Retina (tissue), 1 donor: ENCODE data around the gene DDX41.

Source experiments
- DNase-seq: peaks from one replicate; pipeline ENCODE4 v3.0.0-alpha.2; 2016

The DDX41 gene

GRCh38 chr5:177483042-177483441 is 33.7 kb downstream of the DDX41 start:
- no peak for DNase-seq

DNA sequence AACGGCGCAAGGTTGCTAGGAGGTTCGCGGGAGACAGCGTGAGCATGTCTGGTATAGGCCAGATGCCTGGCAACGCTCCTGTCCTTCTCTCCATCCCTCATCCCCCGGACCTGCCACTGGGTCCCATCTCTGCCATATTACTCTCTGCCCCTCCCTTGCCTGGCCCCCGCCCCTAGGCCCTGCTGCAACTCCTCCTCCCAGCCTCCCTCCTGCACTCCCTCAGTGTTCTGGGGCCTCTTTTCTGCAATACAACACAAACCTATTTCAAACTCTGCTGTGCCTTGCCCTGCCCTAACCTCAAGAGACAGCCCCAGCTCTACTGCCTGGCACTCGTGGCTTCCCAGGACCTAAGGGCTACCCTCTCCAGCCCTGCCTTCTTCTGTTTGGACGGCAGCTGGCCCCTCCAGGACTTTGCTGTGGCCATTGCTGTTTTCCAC is 34.4 kb downstream of the DDX41 start:
- no peak for DNase-seq

DNA sequence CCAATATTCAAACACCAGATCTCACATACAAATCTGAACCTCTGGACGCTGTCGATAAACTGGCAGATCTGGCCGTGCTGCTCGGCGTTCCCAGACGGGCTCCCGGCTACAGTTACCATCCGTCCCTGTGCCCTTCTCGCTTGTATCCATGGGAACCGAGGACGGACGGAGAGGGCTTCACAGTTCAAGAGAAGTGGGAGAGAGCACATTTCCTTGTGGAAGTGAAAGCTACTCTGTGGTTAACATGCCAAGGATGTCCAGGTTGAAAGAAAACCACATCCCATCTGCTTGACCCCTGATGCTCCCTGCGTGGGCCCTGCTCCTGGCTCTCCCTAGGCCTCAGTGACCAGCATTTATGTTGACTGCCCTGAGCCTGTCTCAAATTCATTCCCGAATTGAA is 37.0 kb downstream of the DDX41 start:
- no peak for DNase-seq

DNA sequence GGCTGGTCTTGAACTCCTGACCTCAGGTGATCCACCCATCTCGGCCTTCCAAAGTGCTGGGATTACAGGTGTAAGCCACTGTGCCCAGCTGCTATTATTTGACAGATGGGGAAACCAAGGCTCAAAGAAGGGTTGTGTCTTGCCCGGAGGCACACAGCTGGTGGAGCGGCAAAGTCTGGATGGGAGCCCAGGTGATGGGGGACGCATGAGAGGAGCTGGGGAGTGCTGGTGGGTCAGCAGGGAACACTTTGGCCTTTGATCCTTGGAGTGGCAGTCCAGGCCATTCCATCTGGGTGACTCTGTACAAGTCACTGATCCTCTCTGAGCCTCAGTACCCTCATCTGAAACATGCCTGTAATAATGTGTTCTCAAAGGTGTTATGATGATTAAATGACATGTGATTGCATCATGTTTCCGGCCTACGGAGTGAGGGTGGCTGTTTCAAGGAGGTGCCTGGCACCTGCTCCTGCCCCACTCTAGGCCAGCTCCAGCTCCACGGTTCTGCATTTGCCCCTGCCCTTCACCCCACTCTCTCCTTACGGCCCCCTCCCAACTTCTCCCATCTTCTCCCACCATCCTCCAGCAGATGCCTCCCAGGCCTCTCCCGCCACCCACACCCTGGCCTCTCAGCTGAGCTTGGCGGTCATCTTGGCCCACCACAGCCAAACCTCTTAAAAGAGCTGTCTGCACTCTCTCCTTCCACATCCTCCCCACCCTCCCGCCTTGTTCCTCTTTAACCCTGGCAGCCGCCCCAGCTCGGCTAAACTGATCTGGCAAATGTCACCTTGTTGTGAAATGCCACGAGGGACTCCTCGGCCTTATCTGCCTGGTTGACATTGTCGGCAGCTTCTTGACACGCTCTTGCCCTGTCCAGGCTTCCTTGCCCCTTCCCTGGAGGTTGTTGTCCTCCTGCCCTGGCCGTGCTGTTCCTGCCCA is 37.8 kb downstream of the DDX41 start:
- no peak for DNase-seq

GRCh38 chr5:177477701-177478477 is 38.9 kb downstream of the DDX41 start:
- DNase-seq = no peak

DNA sequence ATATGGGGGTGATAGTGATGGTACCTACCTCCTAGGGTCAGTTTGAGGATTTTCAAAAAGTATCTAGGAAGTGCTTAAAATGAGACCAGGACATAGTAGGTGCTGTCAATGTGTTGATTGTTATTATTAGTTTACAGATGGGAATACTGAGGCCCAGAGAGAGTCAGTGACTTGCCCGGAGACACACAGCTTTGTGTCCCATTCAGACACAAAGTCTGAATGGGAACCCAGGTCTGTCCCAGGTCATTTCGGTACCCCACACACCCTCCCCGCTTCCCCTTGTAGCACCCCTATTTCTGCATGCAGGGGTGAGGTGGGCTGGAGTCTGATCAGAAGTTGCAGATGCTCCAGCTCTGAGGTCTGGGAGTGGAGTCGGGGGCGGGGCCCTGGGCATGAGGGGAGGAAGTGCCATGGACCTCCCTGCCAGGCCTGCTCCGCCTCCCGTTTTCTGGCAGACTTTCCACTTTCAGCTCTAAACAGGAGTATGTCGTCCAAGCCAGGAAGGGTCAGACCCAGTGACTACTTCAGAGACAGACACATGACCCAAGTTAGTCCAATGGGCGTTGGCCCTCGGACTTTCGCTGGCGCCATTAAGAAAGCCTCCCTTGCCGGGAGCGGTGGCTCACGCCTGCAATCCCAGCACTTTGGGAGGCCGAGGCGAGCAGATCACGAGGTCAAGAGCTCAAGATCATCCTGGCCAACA is 40.1 kb downstream of the DDX41 start:
- DNase-seq = no peak

DNA sequence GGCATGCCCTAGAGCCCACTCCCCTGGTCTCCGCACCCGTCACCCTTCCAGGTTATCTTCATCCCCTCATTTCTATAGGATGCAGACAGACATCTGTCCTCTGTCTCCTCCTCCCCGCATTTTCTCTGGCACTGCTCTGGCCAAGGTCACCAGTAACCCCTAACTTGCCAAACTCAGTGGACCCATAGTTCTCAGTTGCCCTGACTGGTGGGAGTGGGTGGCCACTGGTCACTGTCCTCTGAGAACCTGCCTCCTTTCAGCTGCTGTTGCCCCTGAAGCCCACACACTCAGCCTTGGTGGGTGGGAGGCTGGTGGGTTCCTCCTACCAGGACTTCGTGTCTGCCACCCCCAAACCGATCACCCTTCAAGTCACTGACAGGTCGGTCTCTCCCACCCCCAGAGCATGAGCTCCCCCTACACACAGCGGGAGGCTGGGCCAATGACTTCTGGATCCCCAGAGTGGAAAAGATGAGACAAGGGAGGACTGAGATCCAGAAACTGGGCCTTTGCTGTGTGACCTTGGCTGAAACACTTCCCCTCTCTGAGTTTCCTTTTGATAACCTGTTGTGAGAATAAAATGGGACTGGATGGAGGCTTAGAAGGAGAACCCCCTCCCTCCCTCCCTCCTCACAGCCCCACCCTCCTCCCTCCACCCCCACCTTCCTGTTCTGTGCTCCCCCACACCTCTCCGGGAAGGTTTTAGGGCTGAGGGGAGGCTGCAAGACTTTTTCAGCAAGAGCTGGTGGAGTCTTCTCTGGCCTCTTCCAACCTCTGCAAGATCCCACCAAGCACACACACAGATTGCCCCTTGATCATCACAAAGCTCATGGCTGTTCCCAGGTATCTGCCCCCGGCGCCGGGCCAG is 41.0 kb downstream of the DDX41 start:
- no peak for DNase-seq

DNA sequence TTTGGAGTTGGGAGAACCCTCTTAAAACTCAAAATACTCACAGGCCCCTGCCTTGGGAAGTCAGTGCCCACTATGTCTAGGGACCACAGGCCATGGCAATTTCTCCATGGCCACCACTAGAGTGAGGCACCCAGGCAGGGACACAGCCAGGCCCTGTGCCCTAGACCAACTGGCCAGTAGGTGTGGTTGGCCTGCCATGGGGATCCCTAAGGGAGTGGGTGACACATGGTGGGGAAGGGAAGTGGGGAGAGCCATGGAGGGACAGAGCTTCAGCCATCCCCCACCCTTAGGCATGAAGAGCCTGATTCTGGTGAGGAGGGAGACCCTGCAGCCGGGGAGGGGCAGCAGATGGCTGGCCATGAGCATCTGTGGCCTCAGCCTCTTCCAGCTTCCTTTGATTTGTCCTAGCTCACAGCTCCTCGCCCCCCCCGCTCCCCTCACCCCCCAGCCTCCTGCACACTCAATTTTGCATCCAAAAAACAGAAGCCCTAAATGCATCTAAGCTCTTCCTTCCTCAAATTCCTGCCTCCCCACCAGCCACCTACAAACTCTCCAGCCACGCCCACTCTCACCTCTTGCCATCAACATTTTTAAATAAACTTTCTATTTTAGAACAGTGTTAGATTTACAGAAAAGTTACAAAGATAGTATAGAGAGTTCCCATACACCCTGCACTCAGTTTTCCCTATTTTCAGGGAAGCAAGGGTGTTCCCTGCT is 41.8 kb downstream of the DDX41 start:
- no peak for DNase-seq

DNA sequence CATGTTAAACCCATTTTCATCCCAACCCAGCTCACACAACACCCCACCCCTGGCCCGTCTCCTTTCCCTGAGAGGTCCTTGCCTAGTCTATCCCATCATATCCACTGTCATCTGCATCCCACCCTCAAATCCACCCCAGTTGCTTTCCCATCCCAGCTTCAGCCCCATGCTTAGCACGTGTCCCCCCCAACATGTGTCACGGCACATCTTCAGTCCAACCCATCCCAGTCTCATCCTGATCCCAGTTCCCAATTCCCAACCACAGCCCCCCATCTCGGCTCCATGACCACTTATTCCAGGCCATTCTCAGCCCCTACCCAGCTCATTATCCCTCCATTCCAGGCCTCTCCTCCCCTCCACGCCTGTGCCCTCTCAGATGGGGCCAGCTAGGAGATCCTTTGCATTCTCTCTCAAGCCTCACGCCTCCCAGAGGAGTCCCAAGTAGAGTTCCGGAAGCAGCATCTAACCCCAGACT is 42.7 kb downstream of the DDX41 start:
- no peak for DNase-seq

GRCh38 chr5:177473443-177474001 is 43.2 kb downstream of the DDX41 start, which contains the start of gene DBN1:
Gene DBN1 (minus strand): TSS chr5:177473634. CDS start chr5:177473521, 113 bp downstream.
- peak; percentile 81 for DNase-seq

DNA sequence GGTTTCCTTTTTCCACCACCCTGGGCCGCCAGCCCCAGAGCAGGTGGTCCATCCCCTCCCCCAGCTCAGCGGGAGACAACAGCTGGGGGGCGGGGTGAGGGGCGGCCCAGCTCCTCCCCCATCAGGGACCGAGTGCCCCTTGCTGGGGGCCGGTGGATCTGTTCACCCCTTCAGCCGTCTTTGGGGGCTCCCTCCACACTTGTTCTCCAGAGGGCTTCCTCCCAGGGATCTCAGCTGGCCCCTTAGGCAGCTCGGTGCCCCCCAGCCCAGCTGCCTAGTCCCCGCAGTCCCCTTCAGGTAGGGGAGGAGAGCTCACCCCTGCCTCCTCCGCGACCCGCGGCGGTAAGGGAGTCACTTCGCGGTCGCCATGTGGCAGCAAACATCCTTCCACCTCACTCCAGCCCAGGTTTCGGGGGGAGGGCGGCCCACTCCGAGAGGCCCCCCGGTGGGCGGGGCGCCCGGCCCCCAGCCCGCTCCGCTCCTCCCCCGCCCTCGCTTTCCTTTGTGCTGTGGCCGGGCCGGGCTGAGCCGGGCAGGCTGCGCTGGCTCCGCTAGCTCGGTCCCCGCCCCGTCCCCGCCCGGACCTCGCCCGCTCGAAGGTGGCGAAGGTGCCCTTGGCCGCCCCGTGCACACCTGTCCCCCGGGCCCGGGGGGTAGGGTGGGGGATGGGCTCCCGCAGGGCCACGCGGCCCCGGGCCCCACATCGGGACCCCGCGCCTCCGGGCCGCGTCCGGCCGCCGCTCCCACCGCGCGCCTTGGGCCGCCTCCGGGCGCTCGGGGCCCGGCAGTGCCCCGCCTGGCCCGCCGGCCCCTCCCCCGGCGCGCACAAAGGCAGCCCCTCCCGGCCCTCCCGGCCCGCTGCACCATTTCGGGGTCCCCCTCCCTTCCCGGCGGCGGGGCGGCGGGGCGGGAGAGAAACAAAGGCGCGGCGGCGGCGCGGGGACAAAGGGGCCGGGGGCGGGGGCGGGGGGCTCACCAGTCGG is 44.0 kb downstream of the DDX41 start:
- peak; percentile 79 for DNase-seq

DNA sequence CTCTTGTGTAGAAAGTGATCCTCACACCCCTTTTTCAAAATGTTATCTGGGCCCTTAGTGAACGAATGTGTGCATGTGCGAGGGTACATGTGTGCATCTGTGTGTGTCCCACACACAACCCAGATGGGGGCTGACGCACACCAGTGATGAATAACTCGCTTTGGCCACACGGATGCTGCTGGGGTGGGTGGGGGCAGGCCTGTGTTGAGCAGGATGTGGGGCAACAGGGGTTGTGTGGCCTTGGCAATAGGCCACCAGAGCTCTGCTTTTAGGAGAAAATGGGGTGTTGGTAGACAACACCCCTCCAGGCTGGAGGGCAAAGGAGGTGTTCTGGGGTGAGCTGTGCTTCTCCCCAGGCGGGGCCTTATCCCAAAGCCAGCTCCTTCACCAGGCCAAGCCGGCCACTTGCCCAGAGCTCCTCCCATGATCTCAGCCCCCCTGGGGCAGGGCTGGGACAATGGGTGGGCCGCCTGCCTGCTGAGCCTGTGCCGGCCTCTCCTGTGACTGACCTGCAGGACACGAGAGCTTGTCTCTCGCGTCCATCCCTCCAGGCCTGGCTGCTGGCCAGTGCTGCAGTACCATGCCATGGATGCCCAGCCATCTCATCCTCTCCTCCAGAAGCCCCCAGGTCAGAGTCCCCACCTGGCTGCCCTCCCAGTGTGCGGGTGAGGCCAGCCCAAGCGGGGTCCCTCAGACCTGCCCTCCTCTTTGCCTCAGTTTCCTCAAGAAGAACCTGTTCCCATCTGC is 45.0 kb downstream of the DDX41 start:
- no peak for DNase-seq

DNA sequence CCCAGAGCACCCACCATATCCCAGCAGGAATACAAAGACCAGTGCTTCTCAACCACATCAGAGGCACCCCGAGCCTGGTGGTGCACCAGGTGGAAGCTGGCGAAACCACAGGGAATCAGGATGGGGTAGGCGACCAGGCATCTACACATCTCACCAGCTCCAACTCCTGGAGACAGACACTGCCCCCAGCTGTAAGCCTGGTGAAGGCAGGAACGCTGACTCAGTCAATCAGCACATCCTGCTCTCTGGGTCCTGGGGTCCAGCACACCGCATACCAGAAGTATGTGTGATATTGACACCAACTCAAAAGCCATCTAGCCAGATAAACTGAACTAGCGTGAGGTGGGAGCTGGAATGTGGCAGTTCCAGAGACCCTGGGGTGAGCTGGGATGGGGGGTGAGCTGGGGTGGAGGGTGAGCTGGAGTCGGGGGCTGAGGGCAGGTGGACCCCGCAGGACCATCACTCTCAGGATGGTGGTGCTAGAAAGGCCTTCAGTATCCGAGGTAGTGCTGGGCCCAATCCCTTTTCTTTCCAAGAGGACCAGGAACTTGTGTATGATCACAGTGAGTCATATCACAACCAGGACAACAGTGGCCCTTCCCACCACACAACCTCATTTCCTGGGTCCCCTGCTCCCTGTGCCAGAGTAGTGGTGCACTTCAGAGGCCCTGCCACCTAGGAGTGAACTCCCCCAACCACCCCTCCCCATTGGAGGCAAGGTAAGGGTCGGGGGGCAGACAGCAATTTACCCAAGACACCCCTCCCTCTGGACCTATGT is 45.8 kb downstream of the DDX41 start:
- DNase-seq = no peak

DNA sequence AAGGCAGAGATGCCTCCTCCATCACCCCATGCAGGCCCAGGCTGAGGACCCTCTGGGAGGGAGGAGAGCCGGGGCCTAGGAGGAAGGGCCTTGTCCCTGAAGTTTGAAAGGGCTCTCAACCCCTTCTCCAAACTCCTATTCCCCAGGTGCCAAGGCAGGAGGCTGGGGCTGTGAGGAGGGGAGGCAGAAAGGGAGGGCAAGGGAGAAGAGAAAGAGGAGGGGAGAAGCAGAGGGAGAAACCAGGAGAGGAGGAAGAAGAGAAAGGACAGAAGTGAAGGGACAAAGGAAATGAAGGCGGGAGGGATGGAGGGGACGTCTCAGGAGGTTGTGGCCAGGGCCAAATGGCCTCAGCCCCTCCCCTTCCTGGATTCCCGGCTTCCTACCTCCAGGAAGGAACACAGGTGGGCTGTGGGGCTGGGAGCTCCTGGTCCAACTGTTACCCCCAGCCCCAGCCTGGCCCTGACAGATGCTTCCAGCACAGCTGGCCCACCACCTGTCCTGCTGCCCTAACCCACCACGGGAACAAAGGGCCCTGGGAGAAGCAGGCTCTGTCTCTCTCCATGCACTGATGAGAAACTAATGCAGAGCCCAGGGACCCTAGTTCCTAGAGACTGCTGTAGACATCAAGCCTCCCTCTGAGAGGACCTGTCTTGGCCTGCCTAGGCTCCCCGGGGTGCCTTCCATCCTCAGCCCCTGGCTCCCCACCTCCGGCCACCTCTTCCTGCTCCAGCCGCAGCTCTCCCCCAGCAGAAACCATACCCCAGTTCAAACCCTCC is 46.8 kb downstream of the DDX41 start:
- no peak for DNase-seq

GRCh38 chr5:177468685-177469628 is 47.8 kb downstream of the DDX41 start:
- DNase-seq = peak; percentile 65

- no peak for DNase-seq
Measured at GRCh38 chr5:177468329-177468684, 48.5 kb downstream of the DDX41 start.
